Mesenchymal stem cell (in vitro differentiated cells and primary cell): Measurements from ENCODE around the gene SLC12A4.

Source experiments
- DNase-seq: peaks from one replicate; pipeline ENCODE4 v3.0.0-alpha.2; 2013
- H2AFZ ChIP-seq: one replicate; pipeline ENCODE4 v1.6.1; 2013; ENCODE audit warnings: low read depth, mild to moderate bottlenecking, control low read depth, inconsistent platforms, low read length, moderate library complexity
- H2AK5ac ChIP-seq: 2 replicates; pipeline ENCODE4 v1.6.1; 2013; ENCODE audit warnings: low read length, moderate library complexity, mild to moderate bottlenecking, inconsistent platforms; ENCODE audit not compliant: severe bottlenecking
- H2BK120ac ChIP-seq: one replicate; pipeline ENCODE4 v1.6.1; 2013; ENCODE audit warnings: low read depth, mild to moderate bottlenecking, inconsistent platforms, low read length, moderate library complexity
- H2BK12ac ChIP-seq, 2 experiments: one replicate each; pipeline ENCODE4 v1.6.1; 2013; ENCODE audit warnings: inconsistent platforms in 2 of 2, low read length in 2 of 2, mild to moderate bottlenecking in 2 of 2, moderate library complexity in 2 of 2, control low read depth in 1 of 2
- H2BK15ac ChIP-seq: one replicate; pipeline ENCODE4 v1.6.1; 2013; ENCODE audit warnings: mild to moderate bottlenecking, low read depth, inconsistent platforms; ENCODE audit not compliant: poor library complexity, severe bottlenecking
- H2BK5ac ChIP-seq: 2 replicates; pipeline ENCODE4 v1.6.1; 2013; ENCODE audit warnings: low read depth, mild to moderate bottlenecking, low read length, control low read depth, inconsistent platforms; ENCODE audit not compliant: poor library complexity, severe bottlenecking
- H3K14ac ChIP-seq, 2 experiments: one replicate each; pipeline ENCODE4 v1.6.1; 2013; ENCODE audit warnings: inconsistent platforms in 2 of 2, low read length in 2 of 2, control low read depth in 1 of 2, mild to moderate bottlenecking in 1 of 2, moderate library complexity in 1 of 2
- H3K18ac ChIP-seq, 2 experiments: one replicate each; pipeline ENCODE4 v1.6.1; 2013; ENCODE audit warnings: inconsistent platforms in 2 of 2, low read length in 2 of 2, control low read depth in 1 of 2, low read depth in 1 of 2, mild to moderate bottlenecking in 1 of 2
- H3K23ac ChIP-seq, 2 experiments: one replicate each; pipeline ENCODE4 v1.6.1; 2013; ENCODE audit warnings: inconsistent platforms in 2 of 2, low read length in 2 of 2, mild to moderate bottlenecking in 2 of 2, moderate library complexity in 2 of 2, control low read depth in 1 of 2
- H3K27ac ChIP-seq: 2 replicates; pipeline ENCODE4 v1.5.1; 2013; ENCODE audit warnings: mild to moderate bottlenecking, moderate library complexity, low read length, control low read depth, inconsistent platforms; ENCODE audit not compliant: poor library complexity, severe bottlenecking
- H3K27me3 ChIP-seq, 2 experiments: 2 replicates each; pipeline versions ENCODE4 v1.6.1 to v1.7.0; 2013; ENCODE audit warnings: low read length in 2 of 2, mild to moderate bottlenecking in 2 of 2, moderate library complexity in 2 of 2, control low read depth in 1 of 2, inconsistent platforms in 1 of 2; ENCODE audit not compliant: control insufficient read depth in 1 of 2, insufficient read depth in 1 of 2
- H3K36me3 ChIP-seq, 2 experiments: 2 replicates each; pipeline versions ENCODE4 v1.6.1 to v1.7.0; 2013; ENCODE audit warnings: low read length in 2 of 2, control low read depth in 1 of 2, inconsistent platforms in 1 of 2, low read depth in 1 of 2, mild to moderate bottlenecking in 1 of 2; ENCODE audit not compliant: insufficient read depth in 2 of 2, control insufficient read depth in 1 of 2
- H3K4ac ChIP-seq, 2 experiments: one replicate each; pipeline ENCODE4 v1.6.1; 2013; ENCODE audit warnings: inconsistent platforms in 2 of 2, low read length in 2 of 2, mild to moderate bottlenecking in 2 of 2, moderate library complexity in 2 of 2, control low read depth in 1 of 2, low read depth in 1 of 2
- H3K4me1 ChIP-seq: 2 replicates; pipeline ENCODE4 v1.6.1; 2013; ENCODE audit warnings: low read depth, low read length, control low read depth; ENCODE audit not compliant: control insufficient read depth, insufficient read depth
- H3K4me2 ChIP-seq: 2 replicates; pipeline ENCODE4 v1.6.1; 2013; ENCODE audit warnings: low read length, mild to moderate bottlenecking, inconsistent platforms; ENCODE audit not compliant: poor library complexity, severe bottlenecking
- H3K4me3 ChIP-seq, 2 experiments: 2 replicates each; pipeline versions ENCODE4 v1.5.1 to v1.7.0; 2013; ENCODE audit warnings: low read length in 2 of 2, mild to moderate bottlenecking in 2 of 2, control low read depth in 1 of 2, low read depth in 1 of 2; ENCODE audit not compliant: insufficient read depth in 1 of 2
- H3K79me1 ChIP-seq: replicated peaks from 2 replicates; pipeline ENCODE4 v1.6.1; 2013; ENCODE audit warnings: mild to moderate bottlenecking, control low read depth, low read length, inconsistent platforms; ENCODE audit not compliant: poor library complexity, severe bottlenecking
- H3K9ac ChIP-seq: 2 replicates; pipeline ENCODE4 v1.7.0; 2013; ENCODE audit warnings: mild to moderate bottlenecking, low read length, moderate library complexity
- H3K9me3 ChIP-seq: 2 replicates; pipeline ENCODE4 v1.7.0; 2013; ENCODE audit warnings: mild to moderate bottlenecking, low read length; ENCODE audit not compliant: control insufficient read depth
- H4K8ac ChIP-seq: one replicate; pipeline ENCODE4 v1.6.1; 2013; ENCODE audit warnings: inconsistent platforms, mild to moderate bottlenecking, low read length, moderate library complexity
- H4K91ac ChIP-seq: one replicate; pipeline ENCODE4 v1.6.1; 2013; ENCODE audit warnings: mild to moderate bottlenecking, low read length, inconsistent platforms
- WGBS: methylation state at CpG from one replicate; pipeline ENCODE4 v1.1.7; 2013; ENCODE audit warnings: mixed read lengths; 5-methylcytosine and 5-hydroxymethylcytosine counted together

The SLC12A4 gene

GRCh38 chr16:67953641-67954375 lies 14.6 kb downstream of the SLC12A4 start:
- DNase-seq = no peak
- WGBS = 99% methylated on average over 7 of the region's 8 CpGs
- Histone ChIP-seq H3K4ac (peak overlapping the region in 1 of 2 experiments; percentile 35), H3K4me2 (no peak overlapping the region), H3K9ac (no peak overlapping the region), H3K27me3 (no peaks in the 10 kb centered on the region), H3K4me1 (no peaks in the 10 kb centered on the region), H2BK12ac (no peak overlapping the region), H3K79me1 (peaks cover 50% of the 10 kb centered on the region), H2AFZ (no peak overlapping the region), H2BK5ac (no peak overlapping the region), H3K18ac (no peak overlapping the region), H4K8ac (no peak overlapping the region), H2BK15ac (no peak overlapping the region), H3K36me3 (peaks cover 78 to 83% of the 10 kb centered on the region in 2 experiments), H3K23ac (no peak overlapping the region), H3K9me3 (no peaks in the 10 kb centered on the region), H2AK5ac (no peak overlapping the region), H4K91ac (no peak overlapping the region), H2BK120ac (no peak overlapping the region), H3K4me3 (no peak overlapping the region), H3K27ac (no peak overlapping the region), H3K14ac (no peak overlapping the region)

GRCh38 chr16:67951485-67951884 lies 17.0 kb downstream of the SLC12A4 start:
- Histone ChIP-seq H3K18ac (no peak overlapping the region), H4K8ac (no peak overlapping the region), H2BK12ac (no peak overlapping the region), H3K23ac (no peak overlapping the region), H2AK5ac (no peak overlapping the region), H4K91ac (no peak overlapping the region), H3K4ac (no peak overlapping the region), H2BK15ac (no peak overlapping the region), H2AFZ (no peak overlapping the region), H3K79me1 (peaks cover 57% of the 10 kb centered on the region), H3K9me3 (no peaks in the 10 kb centered on the region), H3K27ac (no peak overlapping the region), H3K27me3 (no peaks in the 10 kb centered on the region), H3K9ac (no peak overlapping the region), H3K14ac (no peak overlapping the region), H3K4me1 (peaks cover 2% of the 10 kb centered on the region), H3K4me3 (no peak overlapping the region), H3K36me3 (peaks cover 85 to 87% of the 10 kb centered on the region in 2 experiments), H3K4me2 (no peak overlapping the region), H2BK5ac (no peak overlapping the region), H2BK120ac (no peak overlapping the region)
- no peak for DNase-seq
- WGBS = 94% methylated on average over 12 of the region's 12 CpGs

- Histone ChIP-seq H3K27ac (no peak overlapping the region), H3K79me1 (peaks cover 63% of the 10 kb centered on the region), H3K4me2 (no peak overlapping the region), H3K4me1 (peaks cover 5% of the 10 kb centered on the region), H3K18ac (no peak overlapping the region), H3K9ac (no peak overlapping the region), H2BK5ac (no peak overlapping the region), H3K23ac (no peak overlapping the region), H4K8ac (no peak overlapping the region), H3K9me3 (no peaks in the 10 kb centered on the region), H3K14ac (no peak overlapping the region), H2BK120ac (no peak overlapping the region), H3K4me3 (no peak overlapping the region), H3K4ac (no peak overlapping the region), H3K36me3 (peaks cover 93% of the 10 kb centered on the region in 2 experiments), H2BK15ac (no peak overlapping the region), H3K27me3 (no peaks in the 10 kb centered on the region), H2AFZ (no peak overlapping the region), H2AK5ac (no peak overlapping the region), H4K91ac (no peak overlapping the region), H2BK12ac (no peak overlapping the region)
- DNase-seq = no peak
- WGBS = 100% methylated on average over 10 of the region's 16 CpGs
Observed at GRCh38 chr16:67950335-67950843, 18.0 kb downstream of the SLC12A4 start.

GRCh38 chr16:67949645-67950044 lies 18.8 kb downstream of the SLC12A4 start:
- no peak for DNase-seq
- H3K23ac ChIP-seq = no peak overlapping the region
- peaks cover 6% of the 10 kb centered on the region for H3K4me1 ChIP-seq
- H4K91ac ChIP-seq = peak overlapping the region; percentile 21
- H2BK12ac ChIP-seq = no peak overlapping the region
- H3K27me3 ChIP-seq = no peaks in the 10 kb centered on the region
- WGBS = 97% methylated on average over 11 of the region's 11 CpGs
- H3K36me3 ChIP-seq = peaks cover 93% of the 10 kb centered on the region in 2 experiments
- H4K8ac ChIP-seq = no peak overlapping the region
- no peak overlapping the region for H3K4ac ChIP-seq
- H2BK120ac ChIP-seq = no peak overlapping the region
- H2BK5ac ChIP-seq = no peak overlapping the region
- no peak overlapping the region for H2AK5ac ChIP-seq
- H3K4me2 ChIP-seq = no peak overlapping the region
- peaks cover 59% of the 10 kb centered on the region for H3K79me1 ChIP-seq
- H3K9ac ChIP-seq = no peak overlapping the region
- no peak overlapping the region for H3K4me3 ChIP-seq
- H3K14ac ChIP-seq = no peak overlapping the region
- H2AFZ ChIP-seq = no peak overlapping the region
- H2BK15ac ChIP-seq = no peak overlapping the region
- H3K9me3 ChIP-seq = no peaks in the 10 kb centered on the region
- no peak overlapping the region for H3K27ac ChIP-seq
- no peak overlapping the region for H3K18ac ChIP-seq
